Measurements from ENCODE around the gene NLN. TPM values are rescaled to one million over a fixed set of nuclear protein-coding genes. Genes with fewer than 3 reads are reported as not detected.
"Not testable (repeated sequence)": the region's sequence is repeated elsewhere in the genome, so short reads cannot be mapped to it uniquely, and the experiment has no call there.

Gene NLN
- total RNA-seq = 61.6 TPM

GRCh38 chr5:65721720-65722574 is at the start of gene NLN, which contains the start of gene SGTB:
Gene NLN (plus strand): TSS chr5:65722205. CDS start chr5:65722374, 169 bp downstream.
Gene SGTB (minus strand): TSS chr5:65722109. CDS start chr5:65720807, 1,302 bp downstream.
- DNase-seq = peak; percentile 87

- DNase-seq = no peak
Measured at GRCh38 chr5:65672796-65673195, 49.2 kb upstream of the NLN start.

- DNase-seq = no peak
Measured at GRCh38 chr5:65674749-65675148, 47.3 kb upstream of the NLN start.

- not testable (repeated sequence) for DNase-seq
Measured at GRCh38 chr5:65676056-65676455, 45.9 kb upstream of the NLN start.

GRCh38 chr5:65682148-65682547 is 39.9 kb upstream of the NLN start:
- DNase-seq = no peak

- DNase-seq = no peak
Measured at GRCh38 chr5:65693121-65693520, 28.9 kb upstream of the NLN start.

GRCh38 chr5:65695162-65695755 is 26.7 kb upstream of the NLN start:
- DNase-seq = no peak

- DNase-seq = no peak
Measured at GRCh38 chr5:65695896-65696295, 26.1 kb upstream of the NLN start.

- DNase-seq = no peak
Measured at GRCh38 chr5:65696892-65697291, 25.1 kb upstream of the NLN start.

GRCh38 chr5:65699338-65699737 is 22.7 kb upstream of the NLN start:
- no peak for DNase-seq

GRCh38 chr5:65702036-65702435 is 20.0 kb upstream of the NLN start:
- DNase-seq = no peak

GRCh38 chr5:65704621-65705239 is 17.3 kb upstream of the NLN start:
- DNase-seq = no peak

GRCh38 chr5:65707663-65708062 is 14.3 kb upstream of the NLN start:
- DNase-seq = no peak

- no peak for DNase-seq
Measured at GRCh38 chr5:65708145-65708544, 13.9 kb upstream of the NLN start.

- DNase-seq = no peak
Measured at GRCh38 chr5:65718576-65719310, 3.3 kb upstream of the NLN start.

- peak; percentile 52 for DNase-seq
Measured at GRCh38 chr5:65721050-65721719, 820 bp upstream of the NLN start.

- peak; percentile 36 for DNase-seq
Measured at GRCh38 chr5:65722575-65723403, 784 bp downstream of the NLN start.

GRCh38 chr5:65727491-65728156 is 5.6 kb downstream of the NLN start:
- DNase-seq = no peak

GRCh38 chr5:65728218-65728617 is 6.2 kb downstream of the NLN start:
- no peak for DNase-seq

- no peak for DNase-seq
Measured at GRCh38 chr5:65730910-65731309, 8.9 kb downstream of the NLN start.

- DNase-seq = not testable (repeated sequence)
Measured at GRCh38 chr5:65732046-65732445, 10.0 kb downstream of the NLN start.

Measured in occipital lobe (tissue), 2 donors.